Left colon (tissue), 2 donors: ENCODE measurements around the gene FBXW8. TPM values are rescaled to one million over a fixed set of nuclear protein-coding genes. Genes with fewer than 3 reads are reported as not detected.

Experiments used
- ATAC-seq: fragments of 200-7000 bp; cut with Tn5 transposase; one replicate; pipeline ENCODE4 v1.9.1; 2020; ENCODE audit warnings: mild to moderate bottlenecking, moderate library complexity
- DNase-seq, 2 donors: peaks; one replicate each; pipeline ENCODE4 v3.0.0-alpha.2; 2020
- intact Hi-C, 2 donors: fragments of 100-400 bp; cut with DNase I in 1 of 2; cut with micrococcal nuclease in 1 of 2; formaldehyde crosslinking; loops; one replicate each; pipeline versions ENCODE4 v1.11.2 to v1.14.0; 2022; cut with DNase I, micrococcal nuclease
- total RNA-seq, 2 donors: library from RNA; stranded (reverse); fragmentation: NEBNext Ultra II Directional; extraction: Animal tissue kit (Norgen Biotek cat#: 25700); gene quantifications; one replicate each; pipeline ENCODE4 v1.2.1, GENCODE V29; 2021
- donor health status: DM: no; HTN: no; CAD: no.
- donor health status: DM: yes; HTN: yes; CAD: no.

The FBXW8 gene
- total RNA-seq, 2 donors from 2014 or later = 9.0 to 14.4 TPM

- DNase-seq (no peak), ATAC-seq (no peak)
- intact Hi-C loops = no loop called here
Observed at GRCh38 chr12:117009759-117010158, 99.0 kb downstream of the FBXW8 start.

- DNase-seq (no peak), ATAC-seq (no peak)
- intact Hi-C loops = no loop called here
Observed at GRCh38 chr12:117010693-117011451, 100.1 kb downstream of the FBXW8 start.

GRCh38 chr12:117011988-117012805, 101.4 kb downstream of the FBXW8 start:
- no peak for DNase-seq
- intact Hi-C loops = no loop called here
- no peak for ATAC-seq

DNA sequence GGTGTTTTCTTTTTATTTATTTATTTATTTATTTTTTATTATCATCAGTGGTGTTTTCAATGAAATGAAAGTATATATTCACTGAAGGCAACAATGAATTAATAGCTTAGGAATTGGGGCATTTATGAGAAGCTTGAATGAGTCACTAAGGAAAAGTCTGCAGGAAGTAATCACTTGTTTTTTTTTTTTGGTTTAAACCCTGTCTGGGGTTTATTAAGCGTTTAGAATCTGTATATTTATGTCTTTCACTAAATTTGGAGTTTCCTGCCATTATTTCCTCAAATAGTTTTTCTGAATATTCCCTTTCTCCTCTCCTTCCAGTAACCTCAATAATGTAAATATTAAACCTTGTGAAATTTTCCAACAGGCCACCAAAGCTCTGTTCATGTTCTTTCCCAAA, 103.0 kb downstream of the FBXW8 start:
- ATAC-seq (no peak), DNase-seq (no peak)
- intact Hi-C loops = no loop called here

GRCh38 chr12:117014342-117014887, 103.7 kb downstream of the FBXW8 start:
- intact Hi-C loops = no loop called here
- no peak for ATAC-seq
- no peak for DNase-seq

- intact Hi-C loops = no loop called here
- DNase-seq (no peak), ATAC-seq (no peak)
Observed at GRCh38 chr12:117015811-117016210, 105.1 kb downstream of the FBXW8 start.

GRCh38 chr12:117017807-117018206, 107.1 kb downstream of the FBXW8 start:
- intact Hi-C loops = no loop called here
- DNase-seq (no peak), ATAC-seq (no peak)

GRCh38 chr12:117018276-117018675, 107.5 kb downstream of the FBXW8 start:
- ATAC-seq = no peak
- intact Hi-C loops = no loop called here
- no peak for DNase-seq

GRCh38 chr12:117018685-117019084, 107.9 kb downstream of the FBXW8 start:
- ATAC-seq = no peak
- no peak for DNase-seq
- intact Hi-C loops = no loop called here

DNA sequence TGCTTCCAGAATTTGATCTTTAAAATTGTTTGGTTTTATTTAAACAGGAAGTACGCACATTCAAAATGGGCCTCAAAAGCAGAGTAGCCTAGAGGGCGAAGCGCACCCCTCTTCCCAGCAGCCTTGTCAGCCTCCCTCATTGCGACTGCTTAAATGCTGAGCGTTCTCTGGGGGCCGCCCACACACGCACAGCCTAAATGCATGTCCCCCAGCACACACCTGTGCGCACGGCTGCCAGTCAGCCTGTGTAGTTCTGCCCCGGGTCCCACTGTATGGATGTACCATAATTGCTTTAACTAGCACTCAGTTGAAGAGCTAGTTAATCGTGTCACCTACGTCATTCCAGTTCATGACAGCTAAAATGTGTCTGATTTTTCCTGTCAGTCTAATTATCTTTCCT, 109.1 kb downstream of the FBXW8 start:
- intact Hi-C loops = no loop called here
- DNase-seq (no peak), ATAC-seq (no peak)

DNA sequence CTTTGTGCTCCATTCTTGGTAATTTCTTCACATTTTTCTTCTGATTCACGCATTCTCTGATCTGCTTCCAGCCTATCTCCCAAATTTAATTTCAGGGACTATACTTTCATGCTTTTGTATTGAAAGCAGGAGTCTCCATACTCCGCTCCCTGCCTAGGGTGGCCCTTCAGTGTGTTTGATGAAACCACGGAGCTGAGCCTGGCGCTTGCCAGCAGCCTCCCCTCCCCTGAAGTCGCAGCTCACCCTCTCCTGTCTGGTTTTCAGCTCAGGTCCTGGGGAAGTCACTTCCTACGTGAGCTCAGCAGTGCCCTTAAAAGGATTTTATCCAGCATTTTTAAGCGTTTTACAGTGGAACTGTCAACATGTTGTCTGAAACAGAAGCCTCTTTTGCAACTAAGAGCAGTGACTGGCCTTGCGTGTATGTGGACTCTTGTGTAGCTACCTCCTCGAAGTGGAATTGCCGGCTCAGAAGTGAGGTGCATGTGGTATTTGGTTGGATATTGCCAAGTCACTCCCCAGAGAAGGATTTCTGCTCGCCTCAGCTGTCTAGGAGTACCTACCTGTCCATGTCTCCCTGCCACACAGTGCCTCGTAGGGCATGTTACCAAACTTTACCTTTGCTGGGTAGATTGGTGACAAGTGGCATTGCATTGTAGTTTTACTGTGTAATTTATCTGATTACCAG, 109.9 kb downstream of the FBXW8 start:
- intact Hi-C loops = no loop called here
- no peak for ATAC-seq
- no peak for DNase-seq

GRCh38 chr12:117022465-117022864, 111.7 kb downstream of the FBXW8 start:
- no peak for DNase-seq
- no peak for ATAC-seq
- intact Hi-C loops = no loop called here

GRCh38 chr12:117023998-117024960, 113.5 kb downstream of the FBXW8 start:
- peak in 1 of 2 donors; percentile 10 for DNase-seq
- intact Hi-C loops = no loop called here
- ATAC-seq = no peak

DNA sequence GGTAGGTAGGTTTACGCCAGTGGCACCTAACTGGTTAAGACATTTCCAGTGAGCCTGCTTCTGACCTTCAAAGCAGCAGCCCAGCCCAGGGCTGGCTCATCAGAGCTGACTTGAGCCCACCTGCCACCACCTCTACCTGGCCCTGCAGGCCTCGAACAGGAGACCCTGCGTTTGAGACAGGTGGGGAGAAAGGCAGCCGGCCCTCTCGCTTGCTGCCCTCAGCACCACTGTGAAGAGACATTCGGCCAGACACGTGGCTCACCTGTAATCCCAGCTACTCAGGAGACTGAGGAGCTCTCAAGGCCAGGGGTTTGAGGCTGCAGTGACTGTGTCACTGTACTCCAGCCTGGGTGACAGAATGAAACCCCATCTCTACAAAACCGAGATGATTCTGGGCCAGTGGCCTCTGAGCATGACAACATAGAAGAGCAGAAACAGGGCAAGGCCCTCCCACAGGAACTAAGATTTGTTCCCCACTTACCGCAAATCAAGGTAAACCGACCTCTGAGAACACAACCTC, 114.3 kb downstream of the FBXW8 start:
- DNase-seq = peak in 1 of 2 donors; percentile 15
- ATAC-seq = no peak
- intact Hi-C loops = loop anchor here (5.0 kb wide), 2 partner anchors 92 to 97 kb away; no protein-coding TSS in a partner anchor

- intact Hi-C loops = loop anchor here (5.0 kb wide), 2 partner anchors 92 to 97 kb away; no protein-coding TSS in a partner anchor
- DNase-seq = peak; percentile 40 to 58
- ATAC-seq = peak; percentile 89
Observed at GRCh38 chr12:117025481-117026151, 114.9 kb downstream of the FBXW8 start.

- no peak for DNase-seq
- intact Hi-C loops = loop anchor here (5.0 kb wide), 2 partner anchors 91 to 96 kb away; no protein-coding TSS in a partner anchor
- ATAC-seq = no peak
Observed at GRCh38 chr12:117026343-117026742, 115.6 kb downstream of the FBXW8 start.

GRCh38 chr12:117026921-117027250, 116.1 kb downstream of the FBXW8 start:
- intact Hi-C loops = loop anchor here (5.0 kb wide), 2 partner anchors 90 to 95 kb away; no protein-coding TSS in a partner anchor
- DNase-seq (no peak), ATAC-seq (no peak)
